SK-N-MC (cell line): ENCODE measurements around the gene RRP12.
"Not testable (repeated sequence)": the region's sequence is repeated elsewhere in the genome, so short reads cannot be mapped to it uniquely, and the experiment has no call there.

Source experiments
- EZH2 ChIP-seq: fragments of 200-600 bp; sonication (generic); IDR thresholded peaks from one replicate; pipeline ENCODE4 v1.6.1; 2017; ENCODE audit warnings: antibody characterized with exemption
- POLR2AphosphoS5 ChIP-seq: IDR thresholded peaks from 2 replicates; pipeline ENCODE4 v1.6.1; 2012; ENCODE audit warnings: mild to moderate bottlenecking, low read depth, low read length, borderline replicate concordance

- TF ChIP-seq POLR2AphosphoS5, EZH2: not testable (repeated sequence)
These were observed 57.5 kb downstream of the RRP12 start for GRCh38 chr10:97343664-97344063.
